Central memory CD4-positive, alpha-beta T cell (primary cell): ENCODE data around the gene THUMPD3.
A peak's percentile ranks its signal among the peaks of the same experiment; 100 is the strongest.

Experiments used
- DNase-seq: peaks from one replicate; pipeline ENCODE4 v3.0.0; 2022

Gene THUMPD3

DNA sequence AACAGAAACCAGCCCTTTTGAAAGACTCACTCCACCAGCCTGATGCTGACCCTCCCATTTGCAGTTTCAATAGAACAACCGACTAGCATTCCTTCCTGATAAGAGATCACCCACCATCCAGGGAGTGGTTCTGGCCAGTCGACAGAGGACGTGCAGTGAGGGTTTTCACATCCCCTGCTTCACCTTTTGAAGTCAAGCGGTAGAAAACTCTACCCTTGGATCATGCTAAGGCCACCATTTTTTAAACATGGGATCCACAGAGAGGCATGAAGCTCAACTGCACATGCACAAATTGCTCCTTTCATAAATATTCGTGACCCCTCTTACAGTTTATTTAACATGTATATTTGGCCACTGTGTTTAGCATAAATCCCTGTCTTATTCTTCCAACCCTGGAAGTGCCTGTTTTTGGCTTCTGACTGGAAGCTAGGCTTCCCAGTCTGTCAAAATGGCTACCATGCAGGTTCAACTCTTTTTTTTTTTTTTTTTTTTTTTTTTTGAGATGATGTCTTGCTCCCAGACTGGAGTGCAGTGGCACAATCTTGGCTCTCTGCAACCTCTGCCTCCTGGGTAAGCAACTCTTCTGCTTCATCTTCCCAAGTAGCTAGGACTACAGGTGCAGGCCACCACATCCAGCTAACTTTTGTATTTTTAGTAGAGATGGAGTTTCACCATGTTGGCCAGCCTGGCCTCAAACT is 1.0 kb upstream of the THUMPD3 start:
- DNase-seq = no peak

DNA sequence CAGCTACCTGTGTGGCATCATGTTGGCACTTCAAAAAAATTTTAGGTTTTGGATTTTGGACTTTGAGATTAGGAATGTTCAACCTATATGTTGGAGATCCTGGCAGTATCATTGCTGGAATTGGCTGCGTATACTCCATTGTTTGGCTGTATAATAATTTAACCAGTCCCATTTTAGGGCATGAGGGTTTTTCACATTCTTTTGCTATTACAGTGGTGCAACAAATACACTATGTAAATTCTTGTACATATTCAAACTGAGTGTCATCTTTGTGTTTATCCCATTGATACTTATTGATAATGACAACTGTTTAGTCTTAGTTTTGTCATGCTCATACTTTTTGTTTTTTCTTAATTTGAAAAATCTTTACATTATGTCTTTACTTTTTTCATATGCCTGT is 6.7 kb downstream of the THUMPD3 start:
- no peak for DNase-seq

- no peak for DNase-seq
These were observed 10.6 kb downstream of the THUMPD3 start for GRCh38 chr3:9373465-9373864.

DNA sequence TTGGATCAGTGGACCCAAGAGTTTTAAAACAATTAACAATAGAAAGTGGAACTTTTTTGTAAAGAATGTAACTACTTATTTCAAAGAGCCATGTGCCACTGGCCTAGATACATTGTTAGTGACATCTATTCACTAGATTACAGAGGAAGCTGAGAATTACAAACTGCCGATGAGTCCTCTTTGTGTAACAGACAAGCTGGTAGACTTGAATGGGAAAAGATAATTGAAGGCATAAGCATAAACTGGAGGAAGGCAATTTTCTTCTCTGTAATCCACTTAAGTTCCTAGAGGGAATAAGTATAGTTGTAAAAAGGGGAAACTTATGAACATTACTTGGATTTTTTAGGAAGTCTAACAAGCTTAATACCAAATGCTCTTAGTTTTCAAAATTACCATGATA is 15.1 kb downstream of the THUMPD3 start:
- DNase-seq = no peak

DNA sequence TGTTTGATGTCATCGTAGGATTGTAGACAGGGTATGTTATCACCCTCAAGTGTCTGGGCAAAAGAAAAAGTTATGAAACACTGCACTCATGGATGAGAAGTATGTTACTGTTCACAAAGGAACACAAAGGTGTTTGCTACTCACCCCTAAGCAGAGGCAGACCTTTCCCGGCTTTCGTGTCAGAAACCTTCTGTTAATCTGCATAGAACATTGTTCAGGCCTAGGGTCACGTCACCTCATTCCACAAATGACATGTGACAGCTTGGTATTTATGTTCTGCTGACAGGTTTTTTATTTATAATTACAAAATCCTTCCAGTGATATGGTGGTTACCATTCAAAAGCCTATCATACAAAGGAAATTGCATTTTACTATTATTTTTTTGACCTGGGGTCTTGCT is 16.5 kb downstream of the THUMPD3 start:
- no peak for DNase-seq

DNA sequence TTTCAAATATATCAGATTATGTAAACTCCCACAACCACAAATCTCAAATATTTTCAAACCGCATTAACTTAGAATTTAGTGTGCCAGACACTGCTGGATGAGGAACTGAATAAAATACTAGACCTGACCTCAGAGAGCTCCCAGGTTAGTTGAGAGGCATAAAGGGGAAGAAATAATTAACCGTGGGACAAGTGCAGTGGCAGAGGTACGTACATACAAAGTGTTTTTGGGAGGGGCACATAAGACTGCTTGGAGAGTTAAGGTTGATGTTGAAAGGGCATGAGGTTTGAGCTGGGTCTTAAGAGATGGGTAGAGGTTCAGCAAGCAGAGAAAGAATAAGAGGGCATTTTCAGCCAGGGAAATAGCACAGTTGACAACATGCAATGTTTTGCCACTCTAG is 17.2 kb downstream of the THUMPD3 start:
- no peak for DNase-seq

DNA sequence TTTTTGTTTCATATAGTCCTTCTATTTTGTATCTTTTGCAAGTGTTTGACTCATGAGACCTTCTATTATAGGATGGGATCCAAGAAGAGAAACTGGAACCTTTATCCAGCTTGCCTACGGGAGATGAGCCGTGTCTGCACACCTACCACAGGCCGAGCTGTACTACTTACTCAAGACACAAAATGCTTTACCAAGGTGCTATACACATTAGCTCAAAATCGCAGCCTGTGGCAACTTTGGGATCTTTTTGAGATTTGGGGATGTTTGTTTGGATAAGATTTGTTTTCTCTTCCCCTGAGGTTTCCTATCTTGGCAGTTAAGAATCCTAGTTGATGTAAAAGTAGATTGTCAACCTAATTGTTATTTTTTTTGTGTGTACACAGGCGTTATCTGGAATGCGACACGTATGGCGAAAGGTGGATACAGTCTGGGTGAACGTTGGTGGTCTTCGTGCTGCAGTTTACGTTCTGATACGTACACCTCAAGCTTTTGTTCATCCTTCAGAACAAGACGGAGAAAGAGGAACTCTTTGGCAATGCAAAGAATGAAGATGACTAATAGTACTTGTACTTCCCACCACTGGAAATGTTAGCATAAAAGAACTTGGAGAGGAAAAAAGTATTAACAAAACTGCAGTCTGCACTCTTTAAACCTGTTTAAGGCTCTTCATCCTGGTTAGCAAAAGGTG is 21.4 kb downstream of the THUMPD3 start:
- no peak for DNase-seq

DNA sequence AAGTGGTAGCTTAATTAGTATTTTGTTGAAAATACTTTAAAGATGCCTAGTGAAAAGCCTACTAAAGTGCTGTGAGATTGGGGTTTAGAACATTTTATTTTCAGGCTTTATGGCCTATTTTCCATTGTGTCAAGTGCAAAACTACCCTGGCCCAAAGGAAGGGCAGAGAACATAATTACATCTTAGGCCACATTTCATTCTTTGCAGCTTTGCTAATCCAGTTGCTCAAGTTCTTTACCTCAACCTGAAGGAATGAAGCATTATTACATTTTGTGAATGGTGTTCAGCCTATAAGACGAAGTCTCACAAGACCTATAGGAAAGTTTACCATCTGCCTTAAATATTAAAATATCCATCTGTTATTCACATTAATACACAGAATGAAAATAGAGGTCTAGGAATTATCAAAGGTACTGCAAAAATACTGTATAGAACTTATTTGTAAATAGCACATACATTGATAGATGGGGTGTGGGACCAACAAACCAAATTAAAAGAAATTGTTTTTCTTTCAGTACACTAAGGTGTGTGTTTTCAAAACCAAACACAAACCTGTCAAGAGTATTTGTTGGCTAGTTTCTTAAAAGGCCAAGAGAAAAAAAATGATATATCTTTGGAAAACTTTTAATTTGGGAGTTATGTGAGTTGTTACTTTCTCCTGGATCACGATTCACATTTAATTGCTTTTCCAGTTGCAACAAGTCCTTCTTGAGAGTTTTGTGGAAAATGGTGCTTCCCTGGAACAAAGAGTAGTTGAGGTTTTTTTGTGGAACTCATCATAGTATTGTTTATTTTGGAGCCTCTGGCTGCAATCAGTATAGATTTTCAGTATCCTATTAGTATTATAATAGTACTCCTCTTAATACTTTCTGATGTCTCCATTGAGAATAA is 22.6 kb downstream of the THUMPD3 start:
- DNase-seq = no peak

DNA sequence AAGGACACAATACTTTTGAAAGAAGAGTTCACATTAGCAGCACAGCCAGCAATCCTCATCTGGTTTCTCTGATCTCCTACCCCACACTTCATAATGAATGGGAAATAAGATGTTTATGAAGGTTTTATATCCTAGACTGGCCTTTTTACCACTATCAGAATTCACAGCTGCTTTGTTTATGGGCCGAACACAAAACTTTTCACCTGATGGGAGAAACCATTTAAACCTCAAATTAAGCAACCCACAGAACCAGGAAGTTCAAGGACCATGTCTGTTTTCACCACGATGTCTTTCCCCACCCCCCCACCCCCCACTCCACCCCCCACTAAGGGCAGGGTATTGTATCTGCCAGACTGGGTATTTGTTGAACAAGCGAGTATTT is 23.2 kb downstream of the THUMPD3 start:
- DNase-seq = no peak

- no peak for DNase-seq
These were observed 23.9 kb downstream of the THUMPD3 start for GRCh38 chr3:9386501-9387321.

GRCh38 chr3:9387322-9387655 is 24.4 kb downstream of the THUMPD3 start:
- DNase-seq = no peak

DNA sequence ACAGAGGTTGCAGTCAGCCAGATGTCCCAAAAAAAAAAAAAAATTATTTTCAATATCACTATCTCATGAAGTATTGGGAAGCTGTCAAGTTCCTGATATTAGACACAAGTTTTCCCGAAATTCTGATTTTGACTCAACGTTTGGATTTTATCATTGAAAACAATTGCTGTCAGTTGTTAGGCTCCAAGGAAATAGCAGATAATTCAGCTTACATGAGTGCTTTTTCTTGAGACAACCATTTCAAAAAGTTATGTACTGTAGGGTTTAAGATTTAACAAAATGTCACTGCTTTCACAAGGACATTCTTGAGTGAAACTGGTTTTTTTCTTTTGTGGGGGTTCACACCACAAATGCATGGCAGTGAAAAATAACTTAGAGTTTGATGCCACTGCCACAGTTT is 25.3 kb downstream of the THUMPD3 start:
- no peak for DNase-seq

- no peak for DNase-seq
These were observed 25.9 kb downstream of the THUMPD3 start for GRCh38 chr3:9388562-9389272.

GRCh38 chr3:9390265-9390888 is 27.5 kb downstream of the THUMPD3 start:
- DNase-seq = no peak

DNA sequence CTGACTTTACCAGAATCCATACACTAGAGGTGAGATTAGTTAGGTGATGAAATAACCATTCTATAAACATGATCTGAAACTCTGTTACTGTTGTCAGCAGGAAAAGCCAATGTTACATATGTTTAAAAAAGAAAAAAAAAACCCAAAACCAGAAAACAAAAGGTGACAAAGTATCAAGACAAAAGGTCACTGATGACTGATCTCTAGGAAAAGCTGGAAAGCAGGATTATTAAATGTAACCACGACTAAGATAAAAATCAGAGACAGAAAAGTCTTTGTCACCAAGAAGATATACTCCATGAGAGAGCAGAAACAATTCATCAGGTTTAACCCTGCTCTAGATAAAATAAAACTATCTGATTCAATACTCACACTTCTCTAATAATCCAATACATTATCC is 29.2 kb downstream of the THUMPD3 start:
- no peak for DNase-seq

- DNase-seq = no peak
These were observed 32.9 kb downstream of the THUMPD3 start for GRCh38 chr3:9395570-9396300.

DNA sequence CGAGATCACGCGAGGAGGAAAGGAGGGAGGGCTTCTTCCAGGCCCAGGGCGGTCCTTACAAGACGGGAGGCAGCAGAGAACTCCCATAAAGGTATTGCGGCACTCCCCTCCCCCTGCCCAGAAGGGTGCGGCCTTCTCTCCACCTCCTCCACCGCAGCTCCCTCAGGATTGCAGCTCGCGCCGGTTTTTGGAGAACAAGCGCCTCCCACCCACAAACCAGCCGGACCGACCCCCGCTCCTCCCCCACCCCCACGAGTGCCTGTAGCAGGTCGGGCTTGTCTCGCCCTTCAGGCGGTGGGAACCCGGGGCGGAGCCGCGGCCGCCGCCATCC is 33.4 kb downstream of the THUMPD3 start:
- peak; percentile 79 for DNase-seq

- DNase-seq = peak; percentile 100
These were observed 33.9 kb downstream of the THUMPD3 start for GRCh38 chr3:9396632-9397331.

DNA sequence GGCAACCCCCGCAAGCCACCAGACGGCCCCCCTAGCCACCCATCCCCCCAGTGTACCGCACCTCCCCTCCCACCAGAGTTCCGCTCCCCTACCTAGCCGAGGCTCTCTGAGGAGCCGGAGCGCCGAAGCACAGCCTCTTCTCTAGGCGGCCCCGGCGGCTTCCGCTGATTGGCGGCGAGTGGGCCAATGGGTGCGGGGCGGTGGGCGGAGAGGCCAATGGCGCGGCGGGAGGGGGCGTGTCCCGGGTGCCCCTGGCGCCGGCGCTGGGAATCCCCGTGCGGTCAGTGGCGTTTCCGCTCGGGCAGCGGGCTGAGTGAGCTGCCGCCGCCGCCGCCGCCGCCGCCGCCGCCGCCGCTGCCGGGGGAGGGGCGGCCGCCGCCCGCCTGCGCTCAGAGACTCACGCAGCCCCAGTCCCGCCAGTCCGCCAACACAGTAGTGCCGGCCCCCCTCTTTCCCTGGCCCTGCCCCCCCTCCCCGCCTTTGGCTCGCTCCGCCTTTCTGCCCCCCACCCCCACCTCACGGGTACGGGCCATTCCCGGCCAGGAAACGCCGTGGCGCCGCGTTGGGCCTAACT is 34.6 kb downstream of the THUMPD3 start, which contains the start of gene SETD5:
TSS of gene SETD5 (plus strand) at position 284 of the 574 bp plus-strand sequence. CDS start 31,324 bp downstream, outside the sequence.
- peak; percentile 99 for DNase-seq
